Epithelial cell of esophagus (primary cell): Measurements from ENCODE around the gene GPHA2.
A peak's percentile ranks its signal among the peaks of the same experiment; 100 is the strongest.
"Not testable (repeated sequence)": the region's sequence is repeated elsewhere in the genome, so short reads cannot be mapped to it uniquely, and the experiment has no call there.

Source experiments
- DNase-seq: peaks from one replicate; pipeline ENCODE4 v3.0.0; 2010; ENCODE audit warnings: low read depth
- H3K4me3 ChIP-seq: 2 replicates; pipeline ENCODE4 v1.5.1; 2011; ENCODE audit warnings: mild to moderate bottlenecking, low read length, control low read depth
- CTCF ChIP-seq: IDR thresholded peaks from 2 replicates; pipeline ENCODE4 v1.5.1; 2011; ENCODE audit warnings: low read depth, mild to moderate bottlenecking, low read length, control low read depth, inconsistent platforms; ENCODE audit not compliant: insufficient read depth; ENCODE audit errors: missing control alignments

Gene GPHA2

GRCh38 chr11:64935359-64936081 lies at the start of gene GPHA2:
TSS of gene GPHA2 (minus strand) at chr11:64935893. CDS start at chr11:64935460, 433 bp downstream.
- TF ChIP-seq CTCF = no peak
- DNase-seq = peak; percentile 45
- H3K4me3 ChIP-seq = no peak within 1 kb of the TSS

GRCh38 chr11:64983339-64983738 lies 47.6 kb upstream of the GPHA2 start:
- not testable (repeated sequence) for H3K4me3 ChIP-seq, DNase-seq

GRCh38 chr11:64976651-64977050 lies 41.0 kb upstream of the GPHA2 start:
- no peak overlapping the region for H3K4me3 ChIP-seq
- TF ChIP-seq CTCF = no peak
- no peak for DNase-seq

GRCh38 chr11:64974124-64974523 lies 38.4 kb upstream of the GPHA2 start:
- no peak for DNase-seq
- TF ChIP-seq CTCF = no peak
- no peak overlapping the region for H3K4me3 ChIP-seq

GRCh38 chr11:64971421-64972233 lies 35.9 kb upstream of the GPHA2 start, which contains the start of gene MAJIN:
TSS of gene MAJIN (minus strand) at chr11:64972108. CDS start at chr11:64959405, 12,703 bp downstream.
- TF ChIP-seq CTCF = no peak
- H3K4me3 ChIP-seq = peak within 1 kb of the TSS; percentile 24
- DNase-seq = peak; percentile 62

GRCh38 chr11:64970731-64971151 lies 35.0 kb upstream of the GPHA2 start:
- no peak overlapping the region for H3K4me3 ChIP-seq
- no peak for TF ChIP-seq CTCF
- peak; percentile 98 for DNase-seq

GRCh38 chr11:64969209-64969608 lies 33.5 kb upstream of the GPHA2 start:
- no peak overlapping the region for H3K4me3 ChIP-seq
- no peak for TF ChIP-seq CTCF
- DNase-seq = peak; percentile 93
